ENCODE results near the gene P2RX1. TPM values are rescaled to one million over a fixed set of nuclear protein-coding genes. Genes with fewer than 3 reads are reported as not detected.
A peak's percentile ranks its signal among the peaks of the same experiment; 100 is the strongest.

Gene P2RX1
- total RNA-seq, 1 donor from 2014 or later, result 6.8 TPM

- DNase-seq (no peak), ATAC-seq (no peak)
- no peak overlapping the region for H3K4me3 ChIP-seq
- no peak for TF ChIP-seq CTCF (IDR thresholded peaks at IDR 0.05)
- no peaks in the 10 kb centered on the region for H3K9me3 ChIP-seq
- H3K27ac ChIP-seq, result no peak overlapping the region
- peaks cover 24% of the 10 kb centered on the region for H3K4me1 ChIP-seq
- intact Hi-C loops (cut with DNase I), result no loop called here
- H3K27me3 ChIP-seq, result no peaks in the 10 kb centered on the region
- no peaks in the 10 kb centered on the region for H3K36me3 ChIP-seq
Measured at GRCh38 chr17:3911271-3912053, 4.8 kb downstream of the P2RX1 start.

GRCh38 chr17:3910420-3911270 is 5.6 kb downstream of the P2RX1 start:
- Histone ChIP-seq H3K27ac (no peak overlapping the region), H3K4me1 (peaks cover 17% of the 10 kb centered on the region), H3K27me3 (no peaks in the 10 kb centered on the region), H3K9me3 (no peaks in the 10 kb centered on the region), H3K4me3 (no peak overlapping the region), H3K36me3 (no peaks in the 10 kb centered on the region)
- no peak for DNase-seq
- intact Hi-C loops (cut with DNase I), result no loop called here
- TF ChIP-seq CTCF (IDR thresholded peaks at IDR 0.05), result no peak
- no peak for ATAC-seq

- Histone ChIP-seq H3K9me3 (no peaks in the 10 kb centered on the region), H3K4me3 (no peak overlapping the region), H3K4me1 (peaks cover 16% of the 10 kb centered on the region), H3K36me3 (no peaks in the 10 kb centered on the region), H3K27me3 (no peaks in the 10 kb centered on the region), H3K27ac (no peak overlapping the region)
- no peak for TF ChIP-seq CTCF (IDR thresholded peaks at IDR 0.05)
- intact Hi-C loops (cut with DNase I), result no loop called here
- DNase-seq (no peak), ATAC-seq (no peak)
Measured at GRCh38 chr17:3909257-3909656, 7.0 kb downstream of the P2RX1 start.

- Histone ChIP-seq H3K27ac (no peak overlapping the region), H3K36me3 (no peaks in the 10 kb centered on the region), H3K4me1 (peaks cover 6% of the 10 kb centered on the region), H3K4me3 (no peak overlapping the region), H3K9me3 (no peaks in the 10 kb centered on the region), H3K27me3 (no peaks in the 10 kb centered on the region)
- peak; percentile 32 for TF ChIP-seq CTCF (IDR thresholded peaks at IDR 0.05)
- intact Hi-C loops (cut with DNase I), result no loop called here
- peak; percentile 46 for ATAC-seq
- no peak for DNase-seq
Measured at GRCh38 chr17:3907483-3908216, 8.6 kb downstream of the P2RX1 start.

GRCh38 chr17:3906881-3907280 is 9.4 kb downstream of the P2RX1 start:
- intact Hi-C loops (cut with DNase I), result no loop called here
- Histone ChIP-seq H3K36me3 (no peaks in the 10 kb centered on the region), H3K27ac (no peak overlapping the region), H3K9me3 (no peaks in the 10 kb centered on the region), H3K4me3 (no peak overlapping the region), H3K27me3 (no peaks in the 10 kb centered on the region), H3K4me1 (peaks cover 6% of the 10 kb centered on the region)
- DNase-seq (no peak), ATAC-seq (no peak)
- TF ChIP-seq CTCF (IDR thresholded peaks at IDR 0.05), result no peak
